Neural cell (in vitro differentiated cells): ENCODE results near the gene BACE1-AS.

Source experiments
- EP300 ChIP-seq: fragments of 450-650 bp; conservative IDR thresholded peaks from 2 replicates; pipeline ENCODE4 v1.6.1; 2014; ENCODE audit warnings: antibody characterized with exemption, mild to moderate bottlenecking, moderate library complexity; ENCODE audit not compliant: poor library complexity, severe bottlenecking
- EZH2 ChIP-seq: fragments of 200-600, 300-800 bp; shearing (Covaris generic), sonication (generic); IDR thresholded peaks from 2 replicates; pipeline ENCODE4 v1.6.1; 2014; ENCODE audit warnings: antibody characterized with exemption, low read length, borderline replicate concordance, mild to moderate bottlenecking; ENCODE audit not compliant: insufficient read depth, poor library complexity, severe bottlenecking
- POLR2AphosphoS5 ChIP-seq: IDR thresholded peaks from 2 replicates; pipeline ENCODE4 v1.6.1; 2012
- RAD21 ChIP-seq: fragments of 450-650 bp; conservative IDR thresholded peaks from 2 replicates; pipeline ENCODE4 v1.6.1; 2014; ENCODE audit warnings: antibody characterized with exemption, mild to moderate bottlenecking, moderate library complexity
- TF ChIP-seq, protein P1 (sequence below): fragments of 450-650 bp; IDR thresholded peaks from 2 replicates; pipeline ENCODE4 v1.5.1; 2014; ENCODE audit warnings: antibody characterized with exemption, mild to moderate bottlenecking, moderate library complexity; ENCODE audit not compliant: poor library complexity, severe bottlenecking

DNA sequence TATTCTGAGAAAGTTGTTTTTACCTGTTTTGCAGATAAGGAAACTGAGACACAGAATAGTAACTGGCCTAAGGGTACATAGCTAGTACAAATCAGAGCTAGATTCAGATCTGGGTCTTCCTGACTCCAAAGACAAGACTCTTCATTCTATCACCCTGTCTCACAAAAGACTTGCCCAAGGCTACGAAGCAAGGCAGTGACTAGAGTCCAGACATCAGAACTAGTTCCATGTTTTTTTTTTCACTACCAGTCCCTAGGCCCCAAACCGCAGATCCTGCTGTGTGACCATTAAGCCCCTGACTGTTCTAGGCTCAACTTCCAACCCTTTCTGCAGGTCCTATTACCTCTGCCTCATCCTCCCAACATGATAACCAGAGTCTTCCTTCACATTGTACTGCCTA is 1.5 kb downstream of the BACE1-AS start:
- TF ChIP-seq, protein P1, sequence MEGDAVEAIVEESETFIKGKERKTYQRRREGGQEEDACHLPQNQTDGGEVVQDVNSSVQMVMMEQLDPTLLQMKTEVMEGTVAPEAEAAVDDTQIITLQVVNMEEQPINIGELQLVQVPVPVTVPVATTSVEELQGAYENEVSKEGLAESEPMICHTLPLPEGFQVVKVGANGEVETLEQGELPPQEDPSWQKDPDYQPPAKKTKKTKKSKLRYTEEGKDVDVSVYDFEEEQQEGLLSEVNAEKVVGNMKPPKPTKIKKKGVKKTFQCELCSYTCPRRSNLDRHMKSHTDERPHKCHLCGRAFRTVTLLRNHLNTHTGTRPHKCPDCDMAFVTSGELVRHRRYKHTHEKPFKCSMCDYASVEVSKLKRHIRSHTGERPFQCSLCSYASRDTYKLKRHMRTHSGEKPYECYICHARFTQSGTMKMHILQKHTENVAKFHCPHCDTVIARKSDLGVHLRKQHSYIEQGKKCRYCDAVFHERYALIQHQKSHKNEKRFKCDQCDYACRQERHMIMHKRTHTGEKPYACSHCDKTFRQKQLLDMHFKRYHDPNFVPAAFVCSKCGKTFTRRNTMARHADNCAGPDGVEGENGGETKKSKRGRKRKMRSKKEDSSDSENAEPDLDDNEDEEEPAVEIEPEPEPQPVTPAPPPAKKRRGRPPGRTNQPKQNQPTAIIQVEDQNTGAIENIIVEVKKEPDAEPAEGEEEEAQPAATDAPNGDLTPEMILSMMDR = no peak
- TF ChIP-seq RAD21 (no peak), POLR2AphosphoS5 (no peak), EP300 (no peak), EZH2 (no peak)
